H1 (cell line): ENCODE measurements around the gene OR6N1. TPM values are rescaled to one million over a fixed set of nuclear protein-coding genes. Genes with fewer than 3 reads are reported as not detected.

Experiments used
- CTCF ChIA-PET: fragments of 300-600 bp; sonication (Branson Sonifier 250); formaldehyde crosslinking; loops from one replicate; lab custom pipeline; 2021; ENCODE audit not compliant: partially characterized antibody; lab: Charles Lee
- POLR2A ChIA-PET: fragments of 300-600 bp; sonication (Branson Sonifier 250); formaldehyde crosslinking; loops from one replicate; lab custom pipeline; 2021; ENCODE audit warnings: inconsistent platforms; ENCODE audit not compliant: partially characterized antibody; lab: Charles Lee
- DNase-seq, 2 experiments: peaks; one replicate each; pipeline versions ENCODE4 v3.0.0 to v3.0.0-alpha.2; 2010 to 2022; ENCODE audit warnings: low spot score in 2 of 2, low read depth in 1 of 2, mixed read lengths in 1 of 2
- FAIRE-seq: peaks from 2 replicates; lab custom pipeline; 2011; peaks lifted over from hg19 to GRCh38; lab: Jason Lieb, UNC
- H2AFZ ChIP-seq: 2 replicates; pipeline ENCODE4 v1.8.1; 2012; ENCODE audit warnings: low read length, inconsistent platforms
- H2AK5ac ChIP-seq: 2 replicates; pipeline ENCODE4 v1.6.1; 2013; ENCODE audit warnings: low read depth, low read length
- H2BK120ac ChIP-seq: replicated peaks from 2 replicates; pipeline ENCODE3; 2013; ENCODE audit warnings: low read depth, low read length, inconsistent platforms
- H2BK12ac ChIP-seq: 2 replicates; pipeline ENCODE4 v1.6.1; 2013; ENCODE audit warnings: low read depth, low read length
- H2BK15ac ChIP-seq: 2 replicates; pipeline ENCODE4 v1.6.1; 2013; ENCODE audit warnings: low read length
- H2BK20ac ChIP-seq: 2 replicates; pipeline ENCODE4 v1.6.1; 2013; ENCODE audit warnings: low read length
- H2BK5ac ChIP-seq: 2 replicates; pipeline ENCODE4 v1.6.1; 2013; ENCODE audit warnings: low read depth, low read length
- H3K14ac ChIP-seq: 2 replicates; pipeline ENCODE4 v1.6.1; 2013; ENCODE audit warnings: inconsistent platforms; ENCODE audit not compliant: insufficient read length
- H3K18ac ChIP-seq: 2 replicates; pipeline ENCODE4 v1.6.1; 2013; ENCODE audit warnings: low read length; ENCODE audit errors: extremely low read depth
- H3K23ac ChIP-seq: 2 replicates; pipeline ENCODE4 v1.6.1; 2013; ENCODE audit warnings: inconsistent platforms; ENCODE audit not compliant: insufficient read length
- H3K23me2 ChIP-seq: 2 replicates; pipeline ENCODE4 v1.6.1; 2013; ENCODE audit warnings: low read depth, low read length
- H3K27ac ChIP-seq: 2 replicates; pipeline ENCODE4 v1.6.1; 2011; ENCODE audit warnings: low read depth, low read length, inconsistent platforms
- H3K27me3 ChIP-seq, 4 experiments: replicated peaks in 1 of 4; 1 replicate in 1 of 4; 2 replicates in 3 of 4; pipeline versions ENCODE4 v1.6.1 to v1.8.1; 2011 to 2013; ENCODE audit warnings: low read length in 3 of 4, mild to moderate bottlenecking in 3 of 4, inconsistent platforms in 2 of 4, mixed read lengths in 2 of 4, moderate library complexity in 1 of 4; ENCODE audit not compliant: control insufficient read depth in 3 of 4, insufficient read depth in 3 of 4; ENCODE audit errors: extremely low read depth in 1 of 4
- H3K36me3 ChIP-seq, 4 experiments: 2 replicates each; pipeline versions ENCODE4 v1.6.1 to v1.8.1; 2011 to 2013; ENCODE audit warnings: mild to moderate bottlenecking in 4 of 4, low read length in 3 of 4, moderate library complexity in 2 of 4, control low read depth in 1 of 4, inconsistent platforms in 1 of 4; ENCODE audit not compliant: insufficient read depth in 4 of 4, control insufficient read depth in 2 of 4
- H3K4ac ChIP-seq: replicated peaks from 2 replicates; pipeline ENCODE3; 2013; ENCODE audit warnings: low read length, low read depth, mixed read lengths, inconsistent platforms; ENCODE audit not compliant: insufficient read length
- H3K4me1 ChIP-seq, 4 experiments: replicated peaks in 1 of 4; 1 replicate in 1 of 4; 2 replicates in 3 of 4; pipeline versions ENCODE4 v1.6.1 to v1.8.1; 2011 to 2013; ENCODE audit warnings: low read length in 3 of 4, inconsistent platforms in 2 of 4, mixed read lengths in 1 of 4; ENCODE audit not compliant: insufficient read depth in 4 of 4, control insufficient read depth in 3 of 4
- H3K4me2 ChIP-seq, 2 experiments: 2 replicates each; pipeline versions ENCODE4 v1.6.1 to v1.8.1; 2011 to 2013; ENCODE audit warnings: low read depth in 2 of 2, low read length in 2 of 2, control low read depth in 1 of 2, inconsistent platforms in 1 of 2, mild to moderate bottlenecking in 1 of 2; ENCODE audit not compliant: insufficient read depth in 1 of 2
- H3K4me3 ChIP-seq, 4 experiments: fragments of 200-600, 300-600 bp in 1 of 4; sonication (generic), shearing (Covaris generic), sonication (Bioruptor Twin) in 1 of 4; 2 replicates each; pipeline versions ENCODE4 v1.5.1 to v1.8.1; 2011 to 2016; ENCODE audit warnings: low read length in 4 of 4, low read depth in 3 of 4, control low read depth in 2 of 4, inconsistent platforms in 2 of 4, mild to moderate bottlenecking in 2 of 4, mixed read lengths in 1 of 4, moderate library complexity in 1 of 4; ENCODE audit not compliant: insufficient read depth in 2 of 4; ENCODE audit errors: extremely low read depth in 1 of 4
- H3K56ac ChIP-seq: replicated peaks from 2 replicates; pipeline ENCODE3; 2013; ENCODE audit warnings: low read depth, mild to moderate bottlenecking, mixed read lengths, low read length, inconsistent platforms; ENCODE audit not compliant: insufficient read length
- H3K79me1 ChIP-seq: 2 replicates; pipeline ENCODE4 v1.6.1; 2013; ENCODE audit warnings: low read depth, low read length, control low read depth
- H3K79me2 ChIP-seq, 2 experiments: 2 replicates each; pipeline versions ENCODE4 v1.6.1 to v1.8.1; 2012 to 2013; ENCODE audit warnings: low read length in 2 of 2, mild to moderate bottlenecking in 2 of 2, inconsistent platforms in 1 of 2; ENCODE audit not compliant: insufficient read depth in 2 of 2, control insufficient read depth in 1 of 2
- H3K9ac ChIP-seq, 4 experiments: replicated peaks in 1 of 4; 1 replicate in 1 of 4; 2 replicates in 3 of 4; pipeline versions ENCODE4 v1.6.1 to v1.8.1; 2011 to 2013; ENCODE audit warnings: low read depth in 3 of 4, low read length in 3 of 4, control low read depth in 2 of 4, mild to moderate bottlenecking in 2 of 4, moderate library complexity in 2 of 4, inconsistent platforms in 1 of 4; ENCODE audit errors: extremely low read depth in 1 of 4
- H3K9me3 ChIP-seq, 2 experiments: 2 replicates each; pipeline versions ENCODE4 v1.6.1 to v1.8.1; 2012 to 2013; ENCODE audit warnings: mild to moderate bottlenecking in 2 of 2, moderate library complexity in 2 of 2, control low read depth in 1 of 2, inconsistent platforms in 1 of 2, low read depth in 1 of 2, low read length in 1 of 2, mixed read lengths in 1 of 2; ENCODE audit not compliant: insufficient read depth in 2 of 2
- H4K20me1 ChIP-seq, 2 experiments: replicated peaks in 1 of 2; 2 replicates each; pipeline versions ENCODE3 to v1.8.1; 2011 to 2013; ENCODE audit warnings: inconsistent platforms in 2 of 2, low read length in 2 of 2, mild to moderate bottlenecking in 1 of 2; ENCODE audit not compliant: insufficient read depth in 2 of 2, control insufficient read depth in 1 of 2
- H4K5ac ChIP-seq: 2 replicates; pipeline ENCODE4 v1.6.1; 2013; ENCODE audit warnings: low read length, low read depth, mixed read lengths, inconsistent platforms; ENCODE audit not compliant: insufficient read length
- H4K8ac ChIP-seq: 2 replicates; pipeline ENCODE4 v1.8.0; 2013; ENCODE audit warnings: mild to moderate bottlenecking, moderate library complexity, low read length, inconsistent platforms; ENCODE audit not compliant: insufficient read depth; ENCODE audit errors: extremely low read depth
- H4K91ac ChIP-seq: replicated peaks from 2 replicates; pipeline ENCODE3; 2013; ENCODE audit warnings: low read length, mixed read lengths, inconsistent platforms; ENCODE audit not compliant: insufficient read length
- BCL11A ChIP-seq, 2 experiments: IDR thresholded peaks; one replicate each; pipeline ENCODE4 v1.6.1; 2011; ENCODE audit warnings: low read depth in 2 of 2, low read length in 2 of 2, mild to moderate bottlenecking in 2 of 2
- CHD2 ChIP-seq: IDR thresholded peaks from 2 replicates; pipeline ENCODE4 v1.6.1; 2012; ENCODE audit warnings: low read length, improper control_type of control experiment
- CREB1 ChIP-seq: IDR thresholded peaks from 2 replicates; pipeline ENCODE4 v1.6.1; 2012; ENCODE audit warnings: inconsistent platforms
- EP300 ChIP-seq, 2 experiments: IDR thresholded peaks; 1 replicate in 1 of 2; 2 replicates in 1 of 2; pipeline ENCODE4 v1.6.1; 2011 to 2012; ENCODE audit warnings: low read depth in 2 of 2, low read length in 2 of 2, mild to moderate bottlenecking in 2 of 2, borderline replicate concordance in 1 of 2, inconsistent platforms in 1 of 2, moderate library complexity in 1 of 2
- GTF2F1 ChIP-seq: IDR thresholded peaks from 2 replicates; pipeline ENCODE4 v1.6.1; 2012; ENCODE audit warnings: low read depth, low read length, improper control_type of control experiment, borderline replicate concordance
- JUN ChIP-seq: IDR thresholded peaks from 2 replicates; pipeline ENCODE4 v1.6.1; 2011; ENCODE audit warnings: low read depth, mild to moderate bottlenecking, improper control_type of control experiment, low read length
- JUND ChIP-seq: IDR thresholded peaks from 2 replicates; pipeline ENCODE4 v1.6.1; 2011; ENCODE audit warnings: mild to moderate bottlenecking, improper control_type of control experiment, low read length
- KDM4A ChIP-seq: IDR thresholded peaks from one replicate; pipeline ENCODE4 v1.7.1; 2012; ENCODE audit warnings: low read depth, mild to moderate bottlenecking, moderate library complexity, low read length, inconsistent platforms; ENCODE audit not compliant: severe bottlenecking
- POU5F1 ChIP-seq: IDR thresholded peaks from 2 replicates; pipeline ENCODE4 v1.6.1; 2011; ENCODE audit warnings: low read depth, mild to moderate bottlenecking, low read length, moderate library complexity
- SIN3A ChIP-seq, 2 experiments: IDR thresholded peaks in 1 of 2; conservative IDR thresholded peaks in 1 of 2; 2 replicates each; pipeline ENCODE4 v1.6.1; 2011 to 2012; ENCODE audit warnings: low read length in 2 of 2, improper control_type of control experiment in 1 of 2, low read depth in 1 of 2, mild to moderate bottlenecking in 1 of 2
- TAF1 ChIP-seq: IDR thresholded peaks from 2 replicates; pipeline ENCODE4 v1.6.1; 2011; ENCODE audit warnings: mild to moderate bottlenecking, low read depth, low read length
- WGBS, 2 experiments: shearing (Covaris generic) in 1 of 2; methylation state at CpG; one replicate each; pipeline versions ENCODE4 v1.1.6 to v1.1.7; 2013 to 2015; ENCODE audit warnings: low lambda C conversion rate in 2 of 2, mixed read lengths in 2 of 2, inconsistent platforms in 1 of 2, low coverage in 1 of 2, missing lambda C conversion rate in 1 of 2; ENCODE audit not compliant: insufficient replicate concordance in 2 of 2, insufficient coverage in 1 of 2, insufficient read length in 1 of 2; ENCODE audit errors: extremely low coverage in 1 of 2, missing lambda C conversion rate in 1 of 2; 5-methylcytosine and 5-hydroxymethylcytosine counted together
- polyA plus RNA-seq, 7 experiments: library from polyadenylated mRNA; depleted of rRNA in 3 of 7; stranded (reverse) in 5 of 7; unstranded in 2 of 7; fragments of >200 nt in 5 of 7; fragments of 200-250 nt in 2 of 7; gene quantifications; 1 replicate in 5 of 7; 2 replicates in 1 of 7; 4 replicates in 1 of 7; pipeline versions ENCODE4 v1.2.1 to v1.2.3, GENCODE V29; 2011 to 2013; ENCODE audit warnings: missing spikeins in 2 of 7, mixed read lengths in 2 of 7
- total RNA-seq: library from RNA; stranded (reverse); fragmentation: NEBNext Ultra II Directional; extraction: Animal tissue kit (Norgen Biotek cat#: 25700); gene quantifications from 2 replicates; pipeline ENCODE4 v1.2.1, GENCODE V29; 2021
- TF ChIP-seq, protein P1 (sequence below), 3 experiments: IDR thresholded peaks; 1 replicate in 2 of 3; 2 replicates in 1 of 3; pipeline versions ENCODE4 v1.5.1 to v1.6.1; 2011; ENCODE audit warnings: low read length in 3 of 3, mild to moderate bottlenecking in 3 of 3, inconsistent platforms in 2 of 3, low read depth in 1 of 3, moderate library complexity in 1 of 3; ENCODE audit not compliant: insufficient read depth in 1 of 3; ENCODE audit errors: control extremely low read depth in 1 of 3

The OR6N1 gene
- total and polyA plus RNA-seq, 2 of the 8 experiments (the other 6 are each of a cell fraction or from before 2014, with no cell fraction given) = not detected

DNA sequence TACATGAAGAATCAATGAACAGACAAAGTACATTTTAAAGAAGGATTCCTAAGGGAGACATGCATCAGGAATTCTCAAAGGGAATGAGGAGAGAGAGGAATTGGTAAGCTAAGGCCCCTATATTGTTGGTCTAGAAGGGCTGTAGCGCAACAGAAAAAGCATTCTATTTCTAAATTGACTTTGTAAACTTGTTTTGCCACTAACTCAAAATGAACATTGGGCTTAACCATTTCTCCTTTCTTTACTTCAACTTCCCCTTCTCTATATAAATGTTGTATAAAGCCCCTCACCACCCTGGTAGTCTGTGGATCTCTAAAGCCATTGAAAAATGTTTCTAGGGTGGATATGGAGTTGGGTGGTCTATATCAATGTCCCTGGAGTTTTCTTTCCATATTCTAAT is 29.4 kb upstream of the OR6N1 start:
- H3K56ac ChIP-seq = no peak overlapping the region
- H2BK12ac ChIP-seq = no peak overlapping the region
- H3K9ac ChIP-seq = no peak overlapping the region
- CTCF ChIA-PET = interaction anchor here (1.2 kb wide), 1 partner anchor 295 kb away, joined by 3 read pairs; no protein-coding TSS in a partner anchor
- H3K4ac ChIP-seq = no peak overlapping the region
- WGBS, 2 experiments = 100% methylated on average over 1 of the region's 1 CpG; no CpG with 5 or more reads in 1 of the 2 experiments
- H3K4me2 ChIP-seq = no peak overlapping the region
- H3K27ac ChIP-seq = no peak overlapping the region
- no peaks in the 10 kb centered on the region for H4K20me1 ChIP-seq
- no peak overlapping the region for H3K14ac ChIP-seq
- FAIRE-seq (no peak), DNase-seq (no peak)
- H3K4me1 ChIP-seq = no peaks in the 10 kb centered on the region
- H2BK20ac ChIP-seq = no peak overlapping the region
- H3K4me3 ChIP-seq = no peak overlapping the region
- H2BK5ac ChIP-seq = no peak overlapping the region
- H4K5ac ChIP-seq = no peak overlapping the region
- no peak overlapping the region for H2BK15ac ChIP-seq
- no peaks in the 10 kb centered on the region for H3K9me3 ChIP-seq
- H3K23ac ChIP-seq = no peak overlapping the region
- H2AK5ac ChIP-seq = no peak overlapping the region
- H3K79me1 ChIP-seq = no peaks in the 10 kb centered on the region
- POLR2A ChIA-PET = no interaction called here
- H4K91ac ChIP-seq = no peak overlapping the region
- H3K36me3 ChIP-seq = no peaks in the 10 kb centered on the region
- H2AFZ ChIP-seq = no peak overlapping the region
- 0 out of 2 replicates have a peak, but pooled peaks cover 2% of the 10 kb centered on the region for H3K23me2 ChIP-seq
- H2BK120ac ChIP-seq = no peak overlapping the region
- no peaks in the 10 kb centered on the region for H3K79me2 ChIP-seq
- no peaks in the 10 kb centered on the region for H3K27me3 ChIP-seq
- H4K8ac ChIP-seq = no peak overlapping the region
- H3K18ac ChIP-seq = no peak overlapping the region
- no peak for TF ChIP-seq CHD2
- no peak for TF ChIP-seq BCL11A (IDR thresholded peaks at IDR 0.05; ENCODE audit: low read depth in 2 of 2, low read length in 2 of 2)
- no peak for TF ChIP-seq JUN
- no peak for TF ChIP-seq GTF2F1
- TF ChIP-seq JUND = no peak
- TF ChIP-seq POU5F1 = no peak
- no peak for TF ChIP-seq TAF1
- no peak for TF ChIP-seq KDM4A
- no peak for TF ChIP-seq EP300 (IDR thresholded peaks at IDR 0.05; ENCODE audit: borderline replicate concordance in 1 of 2, low read depth in 2 of 2, low read length in 2 of 2)
- TF ChIP-seq, protein P1, sequence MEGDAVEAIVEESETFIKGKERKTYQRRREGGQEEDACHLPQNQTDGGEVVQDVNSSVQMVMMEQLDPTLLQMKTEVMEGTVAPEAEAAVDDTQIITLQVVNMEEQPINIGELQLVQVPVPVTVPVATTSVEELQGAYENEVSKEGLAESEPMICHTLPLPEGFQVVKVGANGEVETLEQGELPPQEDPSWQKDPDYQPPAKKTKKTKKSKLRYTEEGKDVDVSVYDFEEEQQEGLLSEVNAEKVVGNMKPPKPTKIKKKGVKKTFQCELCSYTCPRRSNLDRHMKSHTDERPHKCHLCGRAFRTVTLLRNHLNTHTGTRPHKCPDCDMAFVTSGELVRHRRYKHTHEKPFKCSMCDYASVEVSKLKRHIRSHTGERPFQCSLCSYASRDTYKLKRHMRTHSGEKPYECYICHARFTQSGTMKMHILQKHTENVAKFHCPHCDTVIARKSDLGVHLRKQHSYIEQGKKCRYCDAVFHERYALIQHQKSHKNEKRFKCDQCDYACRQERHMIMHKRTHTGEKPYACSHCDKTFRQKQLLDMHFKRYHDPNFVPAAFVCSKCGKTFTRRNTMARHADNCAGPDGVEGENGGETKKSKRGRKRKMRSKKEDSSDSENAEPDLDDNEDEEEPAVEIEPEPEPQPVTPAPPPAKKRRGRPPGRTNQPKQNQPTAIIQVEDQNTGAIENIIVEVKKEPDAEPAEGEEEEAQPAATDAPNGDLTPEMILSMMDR (IDR thresholded peaks at IDR 0.05; ENCODE audit: control extremely low read depth in 1 of 3, insufficient read depth in 1 of 3, low read depth in 1 of 3, low read length in 3 of 3) = no peak
- TF ChIP-seq SIN3A (conservative IDR thresholded peaks at IDR 0.05 in 1 of 2, IDR thresholded peaks at IDR 0.05 in 1 of 2; ENCODE audit: low read depth in 1 of 2, low read length in 2 of 2) = no peak
- TF ChIP-seq CREB1 = no peak
